GM12801 (cell line): ENCODE measurements around the gene UNC5B.

Source experiments
- TF ChIP-seq, protein P1 (sequence below): IDR thresholded peaks from one replicate; pipeline ENCODE4 v1.5.1; 2011; ENCODE audit warnings: control low read depth; ENCODE audit not compliant: insufficient read length; ENCODE audit errors: extremely low read depth

Gene UNC5B

GRCh38 chr10:71280216-71280615 is 67.8 kb downstream of the UNC5B start:
- TF ChIP-seq, protein P1, sequence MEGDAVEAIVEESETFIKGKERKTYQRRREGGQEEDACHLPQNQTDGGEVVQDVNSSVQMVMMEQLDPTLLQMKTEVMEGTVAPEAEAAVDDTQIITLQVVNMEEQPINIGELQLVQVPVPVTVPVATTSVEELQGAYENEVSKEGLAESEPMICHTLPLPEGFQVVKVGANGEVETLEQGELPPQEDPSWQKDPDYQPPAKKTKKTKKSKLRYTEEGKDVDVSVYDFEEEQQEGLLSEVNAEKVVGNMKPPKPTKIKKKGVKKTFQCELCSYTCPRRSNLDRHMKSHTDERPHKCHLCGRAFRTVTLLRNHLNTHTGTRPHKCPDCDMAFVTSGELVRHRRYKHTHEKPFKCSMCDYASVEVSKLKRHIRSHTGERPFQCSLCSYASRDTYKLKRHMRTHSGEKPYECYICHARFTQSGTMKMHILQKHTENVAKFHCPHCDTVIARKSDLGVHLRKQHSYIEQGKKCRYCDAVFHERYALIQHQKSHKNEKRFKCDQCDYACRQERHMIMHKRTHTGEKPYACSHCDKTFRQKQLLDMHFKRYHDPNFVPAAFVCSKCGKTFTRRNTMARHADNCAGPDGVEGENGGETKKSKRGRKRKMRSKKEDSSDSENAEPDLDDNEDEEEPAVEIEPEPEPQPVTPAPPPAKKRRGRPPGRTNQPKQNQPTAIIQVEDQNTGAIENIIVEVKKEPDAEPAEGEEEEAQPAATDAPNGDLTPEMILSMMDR: no peak

- TF ChIP-seq, protein P1: no peak
Observed at GRCh38 chr10:71280825-71281224, 68.5 kb downstream of the UNC5B start.

DNA sequence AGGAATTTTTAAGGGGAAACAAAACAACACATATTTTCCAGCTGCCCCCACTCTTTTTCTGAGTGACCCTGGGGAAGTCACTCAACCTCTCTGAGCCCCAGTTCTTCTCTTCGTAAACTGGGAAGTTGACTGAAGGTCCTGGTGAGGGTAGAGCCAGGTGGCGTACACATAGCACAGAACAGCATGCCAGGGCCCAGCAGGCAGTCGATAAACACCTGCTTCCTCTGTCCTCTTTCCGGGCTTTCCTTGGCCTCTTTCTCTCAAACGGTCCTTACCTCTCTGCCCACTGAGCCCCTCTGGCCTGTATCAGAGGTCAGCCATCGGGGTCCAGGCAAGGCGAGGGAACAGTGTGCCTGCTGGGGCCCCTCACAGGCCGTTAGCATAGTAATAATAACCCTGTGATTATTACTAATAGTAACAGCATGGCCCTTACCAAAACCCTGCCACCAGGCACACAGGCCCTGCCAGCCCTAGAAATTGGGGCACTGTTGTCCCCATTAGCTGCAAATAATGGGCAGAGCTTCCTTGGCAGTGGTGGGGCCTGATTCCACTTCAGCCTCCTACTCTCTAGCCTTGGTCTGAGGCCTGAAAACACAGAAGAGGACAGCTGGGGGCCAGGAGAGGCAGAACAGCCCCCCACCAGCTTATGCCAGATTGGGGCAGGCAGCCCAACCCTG is 69.4 kb downstream of the UNC5B start:
- TF ChIP-seq, protein P1: no peak

DNA sequence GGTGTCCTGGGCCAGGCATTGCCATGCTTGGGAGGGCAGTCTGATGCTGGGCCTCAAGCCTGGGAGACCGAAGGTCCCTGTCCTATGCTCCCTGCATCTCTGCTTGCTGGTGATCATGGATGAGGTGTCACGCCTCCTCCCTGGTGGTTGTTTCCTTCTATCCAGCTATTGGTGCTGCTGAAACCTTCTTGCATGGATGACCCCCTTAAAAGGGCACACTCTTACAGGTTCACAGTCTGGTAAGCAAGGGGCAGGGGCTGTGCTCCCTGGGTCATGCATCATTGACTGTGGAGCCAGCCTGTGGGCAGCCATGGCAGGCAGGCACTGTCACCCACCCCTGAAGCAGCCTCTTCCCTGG is 69.9 kb downstream of the UNC5B start:
- TF ChIP-seq, protein P1: no peak

- TF ChIP-seq, protein P1: no peak
Observed at GRCh38 chr10:71283410-71283809, 71.0 kb downstream of the UNC5B start.

DNA sequence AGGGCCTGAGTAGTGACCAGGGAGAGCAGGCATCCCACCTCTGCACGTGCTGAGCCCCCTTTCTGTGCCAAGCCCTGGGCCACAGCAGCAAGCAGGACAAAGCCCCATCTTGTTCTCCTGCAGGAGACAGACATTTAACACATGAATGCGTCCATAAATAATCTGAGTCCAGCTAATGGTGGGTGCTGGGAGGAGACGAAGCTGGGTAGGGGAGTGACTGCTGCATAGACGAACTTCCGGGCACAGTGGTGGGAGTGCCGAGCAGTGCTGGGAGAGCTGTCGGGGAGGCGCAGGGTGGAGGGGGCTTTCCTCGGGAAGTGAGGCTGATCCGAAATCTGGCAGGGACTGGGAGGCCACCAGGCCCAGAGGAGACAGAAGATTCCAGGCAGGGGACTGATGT is 71.5 kb downstream of the UNC5B start:
- TF ChIP-seq, protein P1: no peak

- TF ChIP-seq, protein P1: no peak
Observed at GRCh38 chr10:71284544-71285179, 72.3 kb downstream of the UNC5B start.
